GM21515 (cell line): ENCODE measurements around the gene ERGIC1.
"Not testable (repeated sequence)": the region's sequence is repeated elsewhere in the genome, so short reads cannot be mapped to it uniquely, and the experiment has no call there.

Source experiments
- ATAC-seq: cut with Tn5 transposase; IDR thresholded peaks from one replicate; pipeline ENCODE4 v1.9.1; 2021; ENCODE audit not compliant: unreplicated experiment

ERGIC1 gene

DNA sequence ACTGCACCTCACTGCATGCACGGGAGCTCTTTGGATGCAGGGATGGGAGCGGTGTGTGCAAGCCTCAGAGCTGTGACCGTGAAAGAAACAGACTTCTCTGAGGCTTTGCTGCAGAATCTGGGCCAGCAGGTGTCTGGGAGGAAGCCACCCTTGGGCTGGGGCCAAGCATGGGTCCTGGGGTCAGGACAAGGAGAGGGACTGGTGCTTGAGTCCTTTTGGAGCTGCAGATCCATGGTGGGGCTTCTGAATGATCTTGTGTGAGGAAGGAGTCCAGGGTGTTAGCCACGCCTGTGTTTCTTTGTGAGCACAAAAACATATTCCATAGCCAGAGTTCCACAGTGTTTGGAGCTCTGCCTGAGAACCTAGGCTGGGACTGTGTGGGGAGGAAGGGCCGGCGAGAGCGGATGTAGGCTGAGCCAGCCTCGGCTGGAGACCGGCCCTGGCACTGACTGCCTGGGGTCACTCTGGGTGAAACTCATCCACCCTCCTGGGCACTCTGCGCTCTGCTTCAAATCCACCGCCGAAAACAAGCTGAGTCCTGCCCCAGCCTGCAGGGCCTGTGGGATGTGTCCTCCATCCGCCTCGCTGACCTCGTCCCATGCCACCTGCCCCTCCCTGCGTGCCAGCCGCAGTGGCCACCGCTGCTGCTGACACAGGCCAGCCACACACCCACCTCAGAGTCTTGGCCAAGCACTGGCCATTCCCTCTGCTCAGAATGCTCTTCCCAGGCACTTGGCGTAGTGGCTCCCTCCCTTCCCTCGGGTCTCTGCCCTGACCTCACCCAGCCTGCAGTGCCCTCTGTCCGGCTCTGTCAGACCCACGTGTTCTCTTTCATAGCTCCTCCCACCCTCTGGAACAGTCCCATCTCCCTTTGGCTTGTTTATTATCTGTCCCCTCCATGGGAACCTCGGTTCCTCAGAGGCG lies 26.7 kb downstream of the ERGIC1 start:
- no peak for ATAC-seq

DNA sequence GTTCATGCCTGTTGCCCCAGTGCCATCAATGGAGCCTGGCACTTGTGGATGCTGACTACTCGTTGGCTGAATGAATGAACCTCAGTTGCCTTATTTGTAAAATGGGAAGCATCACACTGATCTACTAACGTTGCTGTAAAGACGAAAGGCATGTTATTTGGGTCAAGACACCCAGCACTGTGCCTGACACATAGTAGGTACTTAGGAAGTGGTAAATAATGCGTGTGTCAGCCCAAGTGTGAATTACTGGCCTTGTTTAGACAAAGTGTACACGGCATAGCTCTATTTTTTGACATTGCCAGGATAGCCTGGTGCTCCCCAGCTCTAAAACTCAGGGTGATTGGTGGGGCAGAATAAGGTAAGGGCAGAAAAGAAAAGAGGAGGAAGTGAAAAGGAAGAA lies 27.4 kb downstream of the ERGIC1 start:
- no peak for ATAC-seq

DNA sequence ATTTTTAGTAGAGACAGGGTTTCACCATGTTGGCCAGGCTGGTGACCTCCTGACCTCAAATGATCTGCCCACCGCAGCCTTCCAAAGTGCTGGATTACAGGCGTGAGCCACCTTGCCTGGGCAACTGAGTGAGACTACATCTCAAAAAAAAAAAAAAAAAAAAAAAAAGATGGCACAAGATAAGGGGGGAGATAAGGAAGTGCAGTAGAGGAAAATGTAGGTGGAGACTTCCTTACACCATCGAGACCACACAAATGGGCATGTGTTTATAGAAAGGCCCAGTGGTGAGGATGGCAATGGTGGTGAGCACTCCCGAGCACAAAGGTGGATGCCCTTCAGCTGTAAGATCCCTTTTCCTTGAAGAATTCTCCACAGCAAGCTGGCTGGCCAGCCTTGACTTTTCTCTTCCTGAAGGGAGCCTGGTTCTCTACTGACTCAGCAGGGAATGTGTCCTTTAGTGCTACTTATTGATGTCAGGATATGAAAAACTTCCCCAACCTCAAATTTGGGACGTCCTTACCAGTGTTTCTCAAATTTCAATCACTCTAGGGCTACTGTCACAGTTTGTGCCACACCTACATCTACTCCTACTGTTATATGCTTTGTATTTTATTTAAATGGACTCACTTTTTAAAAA lies 28.2 kb downstream of the ERGIC1 start:
- no peak for ATAC-seq

DNA sequence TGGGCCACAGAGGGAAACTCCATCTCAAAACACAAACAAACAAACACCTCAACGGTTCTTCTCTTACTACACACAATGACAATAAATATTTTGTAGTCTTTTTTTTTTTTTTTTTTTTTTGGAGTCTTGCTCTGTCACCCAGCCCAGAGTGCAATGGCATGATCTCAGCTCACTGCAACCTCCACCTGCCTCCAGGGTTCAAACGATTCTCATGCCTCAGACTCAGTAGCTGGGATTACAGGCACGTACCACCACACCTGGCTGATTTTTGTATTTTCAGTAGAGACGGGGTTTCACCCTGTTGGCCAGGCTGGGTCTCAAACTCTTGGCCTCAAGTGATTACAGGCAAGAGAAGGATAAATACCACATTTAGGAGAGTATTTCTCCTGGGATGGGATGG lies 30.1 kb downstream of the ERGIC1 start:
- not testable (repeated sequence) for ATAC-seq

DNA sequence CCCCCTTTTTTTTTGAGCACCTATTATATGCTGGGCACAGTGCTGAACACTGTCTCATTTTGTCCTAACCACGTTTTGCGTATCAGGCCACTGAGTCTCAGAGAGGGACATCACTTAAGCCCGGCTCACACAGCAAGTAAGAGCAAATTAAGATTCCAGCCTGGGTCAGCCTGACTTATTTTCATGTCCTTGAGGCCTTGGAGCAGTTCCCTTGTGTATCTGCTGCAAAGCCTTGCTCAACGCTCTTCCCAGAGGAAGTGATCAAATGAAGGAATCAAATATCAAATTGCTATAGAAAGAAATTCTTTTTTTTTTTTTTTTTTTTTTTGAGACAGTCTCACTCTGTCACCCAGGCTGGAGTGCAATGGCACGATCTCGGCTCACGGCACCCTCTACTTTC lies 30.7 kb downstream of the ERGIC1 start:
- no peak for ATAC-seq

DNA sequence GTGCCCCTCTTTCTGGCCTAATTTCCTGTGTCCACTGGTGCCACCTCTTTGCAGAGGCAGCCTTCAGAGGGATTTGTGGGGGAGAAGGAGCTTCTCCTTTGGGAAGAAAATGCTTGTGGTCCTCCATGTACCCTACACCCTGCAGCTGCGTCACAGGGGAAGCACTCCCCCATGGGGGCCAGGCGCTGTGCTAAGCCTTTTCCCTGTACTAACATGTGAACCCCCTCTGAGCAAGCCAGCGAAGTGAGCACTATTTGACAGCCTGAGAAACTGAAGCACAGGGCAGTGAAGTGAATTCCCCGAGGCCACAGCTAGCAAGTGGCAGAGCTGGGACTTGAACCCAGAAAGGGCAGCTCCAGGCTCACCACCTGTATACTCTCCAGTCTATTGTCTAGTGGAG lies 32.3 kb downstream of the ERGIC1 start:
- ATAC-seq: no peak

DNA sequence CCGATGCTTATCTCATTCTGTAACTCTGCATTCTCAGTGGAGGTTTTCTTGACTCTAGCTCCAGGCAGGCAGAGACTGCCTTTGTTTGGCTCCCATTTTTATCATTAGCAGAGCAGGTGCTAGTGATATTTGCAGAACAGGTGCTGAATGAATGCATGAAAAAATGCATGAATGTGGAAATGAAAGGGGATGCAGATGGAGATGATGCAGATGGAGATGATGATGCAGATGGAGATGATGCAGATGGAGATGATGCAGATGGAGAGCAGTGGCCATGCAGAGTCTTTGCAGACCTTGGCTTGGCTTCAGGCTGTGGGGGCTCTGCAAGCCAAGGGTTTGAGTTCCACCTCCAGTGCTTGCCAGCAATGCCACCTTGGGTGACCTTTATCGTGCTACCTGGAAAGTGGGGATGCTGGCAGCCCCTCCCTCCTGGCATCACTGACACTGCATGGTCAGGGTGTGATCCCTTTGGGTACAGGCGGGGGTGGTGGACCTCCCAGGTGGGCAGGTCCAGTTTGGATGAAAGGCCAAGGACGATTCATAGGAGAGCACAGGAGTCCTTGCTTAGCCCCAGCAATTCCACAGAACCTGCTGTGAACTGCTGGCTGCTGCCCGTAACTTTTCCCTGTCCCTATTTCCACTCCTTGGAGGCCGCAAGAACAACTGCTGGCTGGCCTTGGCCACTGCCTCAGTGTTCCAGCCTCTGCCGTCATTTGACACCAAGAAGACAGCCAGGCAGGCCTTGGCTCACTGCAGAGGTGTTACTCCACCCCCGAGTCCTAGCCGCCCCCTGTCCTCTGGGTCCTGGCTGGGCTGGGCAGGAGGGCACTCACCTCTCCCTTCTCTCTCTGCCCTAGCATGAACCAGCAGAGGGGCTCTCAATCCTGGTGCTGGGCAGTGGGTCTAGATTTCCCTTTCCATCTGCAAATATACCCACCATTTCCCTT lies 33.0 kb downstream of the ERGIC1 start:
- no peak for ATAC-seq

DNA sequence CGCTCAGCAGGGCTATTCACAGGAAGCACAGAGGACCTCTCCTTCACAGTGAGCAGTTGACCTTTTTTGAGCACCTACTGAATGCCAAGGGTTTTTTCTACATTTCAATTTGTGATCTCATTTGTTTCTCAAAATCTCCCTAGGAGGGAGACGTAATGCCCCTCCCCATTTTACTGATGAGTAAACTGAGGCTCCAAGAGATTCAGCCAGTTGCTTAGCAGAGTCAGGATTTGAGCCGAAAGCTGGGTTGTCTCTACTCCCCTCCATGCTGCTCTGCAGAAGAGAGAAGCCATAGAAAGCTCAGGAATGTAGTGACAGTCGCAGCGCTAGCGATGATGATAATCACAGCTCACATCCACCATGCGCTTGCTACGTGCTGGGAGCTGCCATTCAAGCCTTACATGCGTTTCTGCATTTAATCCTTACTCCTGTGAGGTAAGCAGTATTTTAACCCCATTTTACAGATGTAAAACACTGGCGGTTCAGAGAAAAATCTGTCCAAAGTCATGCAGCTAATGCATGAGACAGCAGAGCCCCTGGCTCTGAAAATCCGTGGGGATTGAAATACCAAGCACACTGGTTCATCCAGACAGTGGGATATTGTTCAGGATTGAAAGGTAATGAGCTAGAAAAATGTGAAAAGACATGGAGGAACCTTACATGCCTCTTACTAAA lies 33.8 kb downstream of the ERGIC1 start:
- no peak for ATAC-seq

DNA sequence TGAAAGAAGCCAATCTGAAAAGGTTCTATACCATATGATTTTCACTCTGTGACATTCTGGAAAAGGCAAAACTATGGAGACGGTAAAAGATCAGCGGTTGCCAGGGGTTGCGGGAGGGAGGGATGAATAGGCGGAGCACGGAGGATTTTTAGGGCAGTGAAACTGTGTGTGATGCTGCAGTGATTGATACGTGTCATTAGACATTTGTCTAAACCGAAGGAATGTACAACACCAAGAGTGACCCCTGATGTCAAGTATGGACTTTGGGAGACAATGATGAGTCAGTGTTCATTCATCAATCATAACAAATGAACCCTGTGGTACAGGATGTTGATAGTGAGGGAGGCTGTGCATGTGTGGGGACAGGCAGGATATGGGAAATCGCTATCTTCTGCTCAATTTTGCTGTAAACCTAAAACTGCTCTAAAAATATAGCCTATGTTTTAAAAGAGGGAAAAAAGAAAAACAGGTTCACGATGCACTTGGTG lies 34.4 kb downstream of the ERGIC1 start:
- ATAC-seq: no peak

DNA sequence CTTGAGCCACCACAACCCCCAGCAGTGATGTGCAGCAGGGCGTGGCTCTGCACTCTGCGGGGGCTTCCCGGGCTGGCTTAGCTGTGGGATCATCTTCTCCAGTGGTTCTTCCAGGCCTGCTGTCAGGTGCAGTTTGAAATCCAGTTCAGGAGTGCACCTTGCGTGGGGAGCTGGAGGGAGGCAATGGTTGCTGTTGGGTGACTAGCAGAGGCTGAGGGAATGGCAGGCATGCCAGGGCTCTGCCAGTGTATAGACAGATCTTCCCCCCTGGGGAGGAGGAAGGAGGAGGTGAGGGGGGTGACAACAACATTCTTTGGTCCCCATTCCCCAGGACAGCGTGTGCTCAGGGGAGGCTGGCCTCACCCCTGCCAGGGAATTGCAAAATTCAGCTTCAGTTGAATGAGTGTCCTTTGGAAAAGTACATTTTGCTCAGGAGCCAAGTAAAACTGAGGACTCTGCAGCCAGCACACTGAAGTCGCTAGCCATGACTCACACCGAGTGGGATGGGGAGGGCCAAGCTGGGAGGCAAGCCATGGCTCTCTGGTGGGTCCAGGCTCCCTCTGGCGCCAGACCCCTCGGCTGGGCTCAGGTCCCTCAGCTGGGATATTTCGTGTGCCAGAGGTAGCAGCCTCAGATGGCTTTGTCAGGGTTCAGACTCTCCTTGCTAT lies 35.0 kb downstream of the ERGIC1 start:
- no peak for ATAC-seq

DNA sequence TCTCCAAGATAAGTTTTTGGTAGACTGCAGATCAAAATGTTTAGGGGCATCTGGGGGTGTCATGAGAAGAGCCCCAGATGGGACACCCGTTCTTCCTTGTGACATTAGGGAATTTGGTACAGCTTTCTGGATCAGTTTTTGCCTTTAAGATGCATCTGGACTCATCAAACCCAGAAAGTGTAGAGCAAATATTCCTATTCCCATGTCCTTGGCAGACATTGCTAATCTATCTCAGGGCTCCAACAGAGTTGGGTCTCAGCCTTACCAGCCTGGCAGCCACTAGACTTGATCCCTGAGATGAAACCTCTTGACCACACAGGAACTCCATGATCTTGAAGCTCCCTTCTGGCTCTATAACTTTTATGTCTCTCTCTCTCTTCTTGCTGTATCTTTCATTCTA lies 35.6 kb downstream of the ERGIC1 start:
- no peak for ATAC-seq

DNA sequence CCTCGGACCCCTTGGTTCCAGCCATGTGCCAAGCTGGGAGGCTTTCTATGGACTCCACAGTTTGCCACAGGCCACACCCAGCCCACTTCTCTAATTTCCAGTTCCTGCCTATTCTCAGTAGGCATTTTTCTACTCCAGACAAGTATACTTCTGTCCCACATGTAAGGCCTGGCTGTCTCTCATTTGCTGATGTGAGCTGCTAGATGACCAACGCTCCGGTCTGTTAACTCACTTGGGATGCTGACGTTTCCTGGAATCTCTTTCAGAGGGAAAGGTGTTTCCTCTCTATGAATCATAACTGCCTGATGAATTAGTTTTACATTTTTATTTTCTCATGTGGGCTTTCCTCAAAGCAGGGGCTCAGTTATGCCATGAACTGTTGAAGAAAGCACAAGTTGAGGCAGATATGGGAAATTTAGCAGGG lies 36.3 kb downstream of the ERGIC1 start:
- ATAC-seq: no peak

DNA sequence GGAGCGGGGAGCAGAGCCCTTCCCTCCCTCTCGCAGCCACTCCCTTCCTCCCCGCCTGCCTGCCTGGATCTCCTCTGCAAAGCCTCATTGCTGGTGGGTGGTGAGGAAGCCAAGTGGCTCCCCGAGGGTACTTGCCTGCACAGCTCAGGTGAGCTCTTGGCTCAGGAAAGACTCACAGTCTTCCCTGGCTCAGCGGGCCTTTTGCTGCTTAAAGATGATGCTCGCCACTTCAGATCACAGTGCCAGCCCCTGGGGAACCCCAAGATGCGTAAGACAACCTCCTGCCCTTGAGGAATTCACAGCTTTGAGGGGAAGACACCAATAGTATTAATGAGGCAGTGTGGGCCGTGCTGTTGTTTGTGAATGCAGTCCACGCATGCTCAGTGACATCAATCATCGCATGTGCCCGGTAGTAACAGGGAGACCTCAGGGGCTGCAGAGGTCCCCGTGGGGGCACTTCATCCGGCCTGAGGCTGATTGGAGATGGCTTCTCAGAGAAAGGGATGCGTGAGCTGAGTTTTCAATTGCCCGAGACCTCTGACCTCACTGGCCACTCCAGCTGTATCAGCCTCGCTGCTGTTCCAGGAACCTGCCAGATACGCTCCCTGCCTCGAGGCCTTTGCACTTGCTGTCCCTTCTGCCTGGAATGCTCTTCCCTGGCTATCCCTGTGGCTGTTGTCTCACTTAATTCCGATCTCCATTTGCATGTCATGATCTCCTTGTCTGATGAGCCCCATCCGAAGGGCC lies 36.8 kb downstream of the ERGIC1 start:
- ATAC-seq: no peak

DNA sequence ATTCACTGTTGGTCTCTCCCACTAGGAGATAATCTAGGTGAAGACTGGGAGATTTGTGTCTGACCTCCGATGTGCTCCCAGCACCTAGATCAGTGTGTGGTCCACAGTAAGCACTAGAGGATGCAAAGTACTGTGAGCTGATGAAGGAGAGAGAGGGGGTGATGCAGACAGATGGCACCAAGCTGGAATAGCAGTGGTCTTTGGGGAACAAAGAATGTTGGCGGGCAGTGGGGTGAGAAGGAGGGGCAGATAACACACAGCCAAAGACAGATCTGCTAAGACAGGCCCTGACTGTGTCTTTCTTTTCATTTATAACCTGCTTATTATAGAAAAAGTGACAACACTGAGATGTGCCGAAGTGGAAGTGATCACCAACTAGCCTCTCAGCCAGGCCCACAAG lies 37.5 kb downstream of the ERGIC1 start:
- ATAC-seq: no peak

DNA sequence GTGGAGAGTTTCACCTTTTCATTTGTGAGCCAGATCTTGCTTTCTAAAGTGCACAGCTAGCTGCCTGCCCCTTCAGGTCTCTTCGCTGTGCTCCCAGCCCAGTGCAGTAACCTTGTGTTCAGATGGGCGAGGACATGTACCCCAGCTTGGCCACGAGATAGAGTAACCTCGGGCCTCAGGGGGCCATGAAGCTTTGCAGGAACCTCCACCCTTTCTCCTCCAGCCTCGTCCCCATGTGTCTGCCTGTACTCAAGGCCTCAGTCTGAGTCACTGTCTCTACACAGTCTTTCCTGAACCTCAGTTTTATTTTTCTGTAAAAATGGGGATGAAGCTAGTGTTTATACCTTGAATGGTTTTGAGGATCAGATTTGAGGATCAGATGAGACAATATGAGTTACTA lies 37.9 kb downstream of the ERGIC1 start:
- no peak for ATAC-seq

DNA sequence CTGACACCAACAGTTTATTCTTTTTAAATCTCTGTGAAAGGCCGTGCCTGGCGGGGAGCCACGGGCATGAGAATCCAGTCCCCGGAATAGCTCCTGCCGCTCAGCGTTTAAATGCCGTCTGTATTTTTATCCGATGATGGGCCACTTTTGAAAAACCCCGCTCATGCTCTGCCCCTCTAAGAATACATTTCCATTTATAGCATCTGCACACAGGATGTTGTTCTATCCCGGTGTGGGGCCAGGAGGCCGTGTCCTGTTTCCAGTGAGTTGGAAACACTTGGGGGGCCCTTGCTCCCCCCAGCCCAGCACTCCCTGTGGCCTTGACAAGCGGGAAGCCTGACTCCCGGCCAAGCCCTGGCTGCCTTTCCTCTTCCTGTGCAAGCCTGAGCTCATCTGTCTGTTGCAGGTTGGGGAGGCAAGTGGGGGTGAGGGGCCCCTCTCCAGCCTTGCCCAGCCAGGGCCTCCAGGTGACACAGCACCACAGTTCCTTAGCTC lies 39.0 kb downstream of the ERGIC1 start:
- no peak for ATAC-seq

DNA sequence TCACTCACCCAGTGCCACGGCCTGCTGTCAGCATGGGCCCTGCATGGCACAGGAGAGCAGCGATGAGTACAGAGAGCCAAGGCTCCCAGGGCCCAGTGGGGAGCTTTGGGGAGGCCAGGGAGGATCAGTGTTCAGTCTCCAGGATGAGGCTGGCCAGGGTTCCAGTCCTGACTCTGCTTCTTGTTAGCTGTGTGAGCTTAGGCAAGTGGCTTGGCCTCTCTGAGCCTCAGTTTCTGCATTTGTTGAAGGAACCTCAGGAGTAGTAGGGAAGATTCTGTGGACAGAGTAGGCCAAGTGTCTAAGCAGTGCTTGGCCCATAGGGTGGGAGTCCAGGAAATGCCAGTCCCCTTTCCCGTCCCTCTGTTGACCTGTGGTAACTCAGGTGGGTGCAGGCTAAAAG lies 39.5 kb downstream of the ERGIC1 start:
- ATAC-seq: no peak

DNA sequence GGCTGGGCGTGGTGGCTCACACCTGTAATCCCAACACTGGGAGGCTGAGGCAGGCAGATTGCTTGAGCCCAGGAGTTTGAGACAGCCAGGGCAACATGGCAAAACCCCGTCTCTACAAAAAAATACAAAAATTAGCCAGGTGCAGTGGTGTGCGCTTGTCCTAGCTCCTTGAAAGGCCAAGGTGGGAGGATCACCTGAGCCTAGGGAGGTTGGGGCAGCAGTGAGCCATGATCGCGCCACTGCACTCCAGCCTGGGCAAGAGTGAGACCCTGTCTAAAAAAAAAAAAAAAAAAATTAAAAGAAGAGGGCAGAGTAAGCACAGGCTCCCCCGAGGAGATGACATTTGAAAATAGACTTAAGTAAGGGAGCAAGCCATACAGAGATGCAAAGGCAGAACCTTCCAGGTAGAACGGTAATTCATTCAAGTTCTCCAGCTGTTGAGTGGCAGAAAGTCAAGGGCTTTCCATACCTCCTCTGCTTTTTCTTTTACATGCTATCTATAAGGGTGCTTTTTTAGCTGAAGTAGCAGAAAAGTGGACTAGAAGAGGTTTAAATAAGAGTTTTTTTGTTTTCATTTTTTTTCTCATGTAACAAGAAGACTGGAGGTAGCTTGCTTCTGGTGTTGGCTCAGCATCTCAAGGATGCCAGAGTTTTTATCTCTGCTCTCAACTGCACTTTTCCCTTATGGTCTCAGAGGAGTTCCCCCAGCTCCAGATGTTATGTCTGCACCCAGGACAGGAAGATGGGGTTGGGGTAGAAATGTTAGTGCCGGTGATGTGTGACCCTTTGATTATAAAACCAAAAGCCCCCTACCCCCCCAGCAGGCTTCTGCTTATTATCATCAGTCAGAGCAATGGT lies 40.8 kb downstream of the ERGIC1 start:
- no peak for ATAC-seq
